Tibial nerve (tissue), 4 donors: ENCODE results near the gene ERBB3. TPM values are rescaled to one million over a fixed set of nuclear protein-coding genes. Genes with fewer than 3 reads are reported as not detected.
"Not testable (repeated sequence)": the region's sequence is repeated elsewhere in the genome, so short reads cannot be mapped to it uniquely, and the experiment has no call there.

Experiments
- DNase-seq, 2 donors: peaks; one replicate each; pipeline ENCODE4 v3.0.0-alpha.2; 2019; ENCODE audit warnings: low spot score in 2 of 2
- H3K27ac ChIP-seq, 4 donors: fragments of 200-600 bp; sonication (generic) in 3 of 4; one replicate each; pipeline ENCODE4 v1.5.1; 2017 to 2019; ENCODE audit warnings: mild to moderate bottlenecking in 1 of 4
- H3K27me3 ChIP-seq, 2 donors: fragments of 200-600 bp; sonication (generic) in 1 of 2; one replicate each; pipeline versions ENCODE4 v1.5.1 to v1.6.0; 2017 to 2019
- H3K36me3 ChIP-seq, 3 donors: fragments of 200-600 bp; sonication (generic); one replicate each; pipeline ENCODE4 v1.5.1; 2018 to 2019
- H3K4me1 ChIP-seq, 4 donors: fragments of 200-600 bp; sonication (generic) in 3 of 4; one replicate each; pipeline ENCODE4 v1.5.1; 2017 to 2019
- H3K4me3 ChIP-seq, 4 donors: fragments of 200-600 bp; sonication (generic) in 3 of 4; one replicate each; pipeline ENCODE4 v1.5.1; 2017 to 2019; ENCODE audit warnings: mild to moderate bottlenecking in 1 of 4, moderate library complexity in 1 of 4
- H3K9me3 ChIP-seq, 4 donors: fragments of 200-600 bp; sonication (generic) in 3 of 4; one replicate each; pipeline ENCODE4 v1.5.1; 2017 to 2019
- CTCF ChIP-seq, 5 experiments: fragments of 200-600 bp in 3 of 5; fragments of 450-650 bp in 2 of 5; sonication (generic) in 3 of 5; IDR thresholded peaks; one replicate each; pipeline ENCODE4 v1.5.1; 2016 to 2019; ENCODE audit warnings: antibody characterized with exemption in 5 of 5, mild to moderate bottlenecking in 3 of 5, moderate library complexity in 2 of 5
- EP300 ChIP-seq, 2 donors: sonication (generic); formaldehyde crosslinking; IDR thresholded peaks; one replicate each; pipeline ENCODE4 v1.6.1; 2017; ENCODE audit warnings: antibody characterized with exemption in 2 of 2, mild to moderate bottlenecking in 1 of 2
- POLR2A ChIP-seq, 2 donors: fragments of 450-650 bp; IDR thresholded peaks; one replicate each; pipeline ENCODE4 v1.6.1; 2017; ENCODE audit warnings: antibody characterized with exemption in 2 of 2, mild to moderate bottlenecking in 2 of 2, moderate library complexity in 2 of 2
- WGBS, 2 donors: methylation state at CpG; one replicate each; pipeline ENCODE4 v1.1.5; 2018; 5-methylcytosine and 5-hydroxymethylcytosine counted together
- total RNA-seq, 4 donors: library from RNA; depleted of rRNA; stranded (reverse); fragments of >200 nt; gene quantifications; one replicate each; pipeline ENCODE4 v1.1.0, GENCODE V29; 2016

The ERBB3 gene
- total RNA-seq, 4 donors from 2014 or later = 90.6 to 165 (median 99.8) TPM

GRCh38 chr12:56042843-56043242 lies 37.1 kb upstream of the ERBB3 start:
- 37 to 39% methylated on average over 9 of the region's 9 CpGs for WGBS, 2 donors
- peak overlapping the region in 3 of 4 donors; percentile 88 to 97 (median 96) for H3K27ac ChIP-seq
- H3K27me3 ChIP-seq = no peaks in the 10 kb centered on the region
- H3K4me3 ChIP-seq = peak overlapping the region; percentile 64 to 89 (median 79)
- no peak for TF ChIP-seq CTCF (IDR thresholded peaks at IDR 0.05)
- TF ChIP-seq POLR2A (IDR thresholded peaks at IDR 0.05) = no peak
- TF ChIP-seq EP300 (IDR thresholded peaks at IDR 0.05) = no peak
- peaks cover 0 to 26% (median 16%) of the 10 kb centered on the region in 4 donors for H3K4me1 ChIP-seq
- H3K36me3 ChIP-seq = peaks cover 0 to 36% (median 6%) of the 10 kb centered on the region in 3 donors
- DNase-seq = no peak
- no peaks in the 10 kb centered on the region for H3K9me3 ChIP-seq

- H3K27ac ChIP-seq = peak overlapping the region in 2 of 4 donors; percentile 2 to 41
- TF ChIP-seq EP300 (IDR thresholded peaks at IDR 0.05) (no peak), POLR2A (IDR thresholded peaks at IDR 0.05) (no peak), CTCF (IDR thresholded peaks at IDR 0.05) (no peak)
- 73 to 78% methylated on average over 9 of the region's 9 CpGs for WGBS, 2 donors
- H3K9me3 ChIP-seq = no peaks in the 10 kb centered on the region
- no peaks in the 10 kb centered on the region for H3K27me3 ChIP-seq
- no peak for DNase-seq
- no peak overlapping the region for H3K4me3 ChIP-seq
- peaks cover 0 to 29% (median 6%) of the 10 kb centered on the region in 3 donors for H3K36me3 ChIP-seq
- H3K4me1 ChIP-seq = peaks cover 0 to 18% (median 13%) of the 10 kb centered on the region in 4 donors
These were observed 33.8 kb upstream of the ERBB3 start for GRCh38 chr12:56046027-56046780.

GRCh38 chr12:56053407-56053893 lies 26.5 kb upstream of the ERBB3 start:
- Histone ChIP-seq H3K9me3 (no peaks in the 10 kb centered on the region), H3K36me3 (no peaks in the 10 kb centered on the region), H3K27ac (no peak overlapping the region), H3K4me3 (no peak overlapping the region), H3K4me1 (no peaks in the 10 kb centered on the region), H3K27me3 (no peaks in the 10 kb centered on the region)
- DNase-seq = no peak
- 66 to 76% methylated on average over 6 of the region's 6 CpGs for WGBS, 2 donors
- TF ChIP-seq CTCF (IDR thresholded peaks at IDR 0.05) (no peak), POLR2A (IDR thresholded peaks at IDR 0.05) (no peak), EP300 (IDR thresholded peaks at IDR 0.05) (no peak)

GRCh38 chr12:56059964-56060363 lies 20.0 kb upstream of the ERBB3 start:
- H3K36me3 ChIP-seq, H3K4me1 ChIP-seq, H3K27ac ChIP-seq, H3K4me3 ChIP-seq, H3K27me3 ChIP-seq, H3K9me3 ChIP-seq, DNase-seq: not testable (repeated sequence)
- 88 to 96% methylated on average over 8 of the region's 8 CpGs for WGBS, 2 donors

- Histone ChIP-seq H3K4me3 (no peak overlapping the region), H3K9me3 (no peaks in the 10 kb centered on the region), H3K27me3 (no peaks in the 10 kb centered on the region), H3K27ac (no peak overlapping the region), H3K4me1 (no peaks in the 10 kb centered on the region), H3K36me3 (no peaks in the 10 kb centered on the region)
- WGBS, 2 donors = 61 to 72% methylated on average over 5 of the region's 5 CpGs
- TF ChIP-seq POLR2A (IDR thresholded peaks at IDR 0.05) (no peak), CTCF (IDR thresholded peaks at IDR 0.05) (no peak), EP300 (IDR thresholded peaks at IDR 0.05) (no peak)
- DNase-seq = no peak
These were observed 18.0 kb upstream of the ERBB3 start for GRCh38 chr12:56061982-56062381.
